H1 (cell line): ENCODE results near the gene RNF26.

Experiments used
- ASH2L ChIP-seq: fragments of 200-600, 300-600 bp; sonication (generic); IDR thresholded peaks from one replicate; pipeline ENCODE4 v1.7.1; 2017; ENCODE audit warnings: low read length
- ATF3 ChIP-seq: IDR thresholded peaks from 2 replicates; pipeline ENCODE4 v1.6.1; 2011; ENCODE audit warnings: low read depth, mild to moderate bottlenecking, low read length; ENCODE audit not compliant: insufficient read depth
- BACH1 ChIP-seq: IDR thresholded peaks from 2 replicates; pipeline ENCODE4 v1.6.1; 2012; ENCODE audit warnings: low read length, improper control_type of control experiment
- CHD1 ChIP-seq: IDR thresholded peaks from 2 replicates; pipeline ENCODE4 v1.6.1; 2012; ENCODE audit warnings: low read depth, low read length, improper control_type of control experiment
- CTCF ChIP-seq, 3 experiments: IDR thresholded peaks; 1 replicate in 2 of 3; 2 replicates in 1 of 3; pipeline versions ENCODE4 v1.5.1 to v1.6.1; 2011; ENCODE audit warnings: low read length in 3 of 3, mild to moderate bottlenecking in 3 of 3, inconsistent platforms in 2 of 3, low read depth in 1 of 3, moderate library complexity in 1 of 3; ENCODE audit not compliant: insufficient read depth in 1 of 3; ENCODE audit errors: control extremely low read depth in 1 of 3
- EGR1 ChIP-seq: IDR thresholded peaks from 2 replicates; pipeline ENCODE4 v1.6.1; 2011; ENCODE audit warnings: low read depth, low read length, borderline replicate concordance
- POLR2A ChIP-seq, 2 experiments: IDR thresholded peaks; 1 replicate in 1 of 2; 2 replicates in 1 of 2; pipeline ENCODE4 v1.6.1; 2011; ENCODE audit warnings: low read depth in 2 of 2, low read length in 2 of 2, mild to moderate bottlenecking in 2 of 2; ENCODE audit errors: control extremely low read depth in 1 of 2
- POLR2AphosphoS5 ChIP-seq: IDR thresholded peaks from 2 replicates; pipeline ENCODE4 v1.6.1; 2011; ENCODE audit warnings: low read depth, low read length
- TCF12 ChIP-seq: IDR thresholded peaks from 2 replicates; pipeline ENCODE4 v1.6.1; 2011; ENCODE audit warnings: low read depth, mild to moderate bottlenecking, low read length
- USF2 ChIP-seq: IDR thresholded peaks from 2 replicates; pipeline ENCODE4 v1.6.1; 2011; ENCODE audit warnings: low read length, improper control_type of control experiment

GRCh38 chr11:119340335-119341221, 6.3 kb downstream of the RNF26 start, which contains the start of gene C1QTNF5:
- TF ChIP-seq CTCF (IDR thresholded peaks at IDR 0.05; ENCODE audit: control extremely low read depth in 1 of 3, insufficient read depth in 1 of 3, low read depth in 1 of 3, low read length in 3 of 3) (no peak), ASH2L (no peak), CHD1 (no peak), TCF12 (no peak), POLR2A (IDR thresholded peaks at IDR 0.05; ENCODE audit: control extremely low read depth in 1 of 2, low read depth in 2 of 2, low read length in 2 of 2) (no peak), POLR2AphosphoS5 (no peak), EGR1 (no peak), BACH1 (no peak), USF2 (no peak), ATF3 (no peak)
